HG03460 (cell line): ENCODE results near the gene SLC11A1.

Source experiments
- ATAC-seq: cut with Tn5 transposase; IDR thresholded peaks from one replicate; pipeline ENCODE4 v1.9.1; 2021; ENCODE audit not compliant: unreplicated experiment

Gene SLC11A1

GRCh38 chr2:218366621-218367414, 15.3 kb upstream of the SLC11A1 start:
- no peak for ATAC-seq

GRCh38 chr2:218367415-218368149, 14.5 kb upstream of the SLC11A1 start:
- peak; percentile 90 for ATAC-seq

GRCh38 chr2:218368150-218368528, 13.9 kb upstream of the SLC11A1 start:
- no peak for ATAC-seq

DNA sequence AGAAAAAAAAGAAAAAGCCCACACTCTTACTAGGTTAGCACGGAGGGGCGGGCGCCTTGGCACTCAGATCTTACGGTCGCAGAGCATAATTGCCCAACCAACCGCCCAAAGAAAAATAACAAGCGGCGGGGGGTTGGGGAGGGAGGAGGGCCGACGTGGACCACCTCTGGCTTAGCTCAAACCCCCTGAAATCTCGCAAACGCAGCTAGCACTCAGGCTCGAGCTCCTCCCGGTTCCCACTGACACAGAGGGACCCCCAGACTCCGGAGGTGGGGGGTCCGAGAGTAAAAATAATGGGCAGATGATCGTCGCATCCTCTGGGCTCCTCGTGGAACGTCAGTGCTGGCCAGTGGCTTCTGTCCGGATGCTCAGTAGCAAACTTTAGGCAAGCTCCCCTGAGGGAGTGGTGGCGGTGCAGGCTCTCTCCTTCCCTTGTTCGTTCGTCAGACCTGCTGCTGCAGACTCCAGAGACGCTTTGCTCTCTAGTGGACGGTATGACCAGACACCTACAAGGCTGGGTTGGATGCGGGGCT, 13.4 kb upstream of the SLC11A1 start:
- no peak for ATAC-seq

GRCh38 chr2:218369330-218369729, 12.7 kb upstream of the SLC11A1 start:
- no peak for ATAC-seq

GRCh38 chr2:218370410-218371063, 11.5 kb upstream of the SLC11A1 start:
- no peak for ATAC-seq

- no peak for ATAC-seq
Observed at GRCh38 chr2:218371983-218372350, 10.1 kb upstream of the SLC11A1 start.

- ATAC-seq, result no peak
Observed at GRCh38 chr2:218374795-218375194, 7.3 kb upstream of the SLC11A1 start.

DNA sequence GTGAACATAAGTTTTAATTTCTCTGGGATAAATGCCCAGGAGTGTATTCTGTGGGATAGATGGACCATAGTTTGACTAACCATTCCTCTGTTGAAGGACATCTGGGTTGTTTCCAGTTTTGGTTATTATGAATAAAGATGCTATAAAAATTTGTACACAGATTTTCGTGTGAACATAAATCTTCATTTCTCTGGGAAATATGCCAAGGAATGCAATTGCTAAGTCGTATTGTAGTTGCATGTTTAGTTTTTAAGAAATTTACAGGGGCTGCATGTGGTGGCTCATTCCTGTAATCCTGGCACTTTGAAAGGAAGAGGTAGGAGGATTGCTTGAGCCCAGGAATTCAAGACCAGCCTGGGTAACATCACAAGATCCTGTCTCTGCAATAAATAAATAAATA, 6.9 kb upstream of the SLC11A1 start:
- ATAC-seq, result no peak

DNA sequence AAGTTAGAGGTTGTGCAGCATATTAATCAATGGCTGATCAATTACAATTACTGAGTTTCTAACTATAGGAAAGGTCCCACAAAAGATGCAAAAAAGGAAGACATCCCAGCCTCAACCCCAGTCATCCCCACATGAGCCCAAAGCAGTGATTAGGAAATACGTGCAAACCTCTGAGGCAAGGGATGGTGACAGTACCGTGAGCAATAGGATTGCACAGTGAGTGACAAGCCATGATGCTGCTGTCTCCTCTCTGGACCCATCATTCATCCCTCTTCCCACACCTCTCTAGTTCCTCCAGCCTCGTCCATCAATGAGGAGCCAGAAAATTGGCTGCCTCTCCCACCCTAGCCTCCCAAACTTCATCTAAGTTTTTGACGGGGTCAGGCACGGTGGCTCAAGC, 4.0 kb upstream of the SLC11A1 start:
- no peak for ATAC-seq

- ATAC-seq, result no peak
Observed at GRCh38 chr2:218382785-218383184, 712 bp downstream of the SLC11A1 start.

DNA sequence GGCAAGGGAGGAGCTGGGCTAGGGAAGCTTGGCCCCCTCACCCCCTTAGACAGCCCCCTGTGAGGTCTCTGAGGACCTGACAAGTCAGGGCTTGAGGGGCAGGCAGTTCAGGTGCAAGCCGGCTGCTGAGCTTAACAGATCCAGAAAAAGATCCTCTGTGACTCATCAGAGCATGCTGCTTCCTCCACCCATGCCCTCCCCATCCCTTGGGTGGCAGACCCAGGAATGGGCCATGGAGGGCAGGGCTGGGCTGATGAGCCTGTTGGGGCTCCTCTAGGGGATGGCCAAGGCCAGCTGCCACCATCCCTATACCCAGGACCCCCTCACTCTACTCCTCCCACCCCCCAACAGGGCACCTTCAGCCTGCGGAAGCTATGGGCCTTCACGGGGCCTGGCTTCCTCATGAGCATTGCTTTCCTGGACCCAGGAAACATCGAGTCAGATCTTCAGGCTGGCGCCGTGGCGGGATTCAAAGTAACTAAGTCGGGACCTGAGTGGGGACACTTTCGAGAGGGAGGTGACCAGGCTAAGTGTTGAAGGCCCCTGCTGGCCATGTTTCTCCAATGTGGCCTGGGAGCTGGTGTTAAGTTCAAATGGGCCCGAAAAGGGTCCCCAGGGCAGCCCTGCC, 1.9 kb downstream of the SLC11A1 start:
- ATAC-seq, result no peak

GRCh38 chr2:218384975-218385374, 2.9 kb downstream of the SLC11A1 start:
- no peak for ATAC-seq

- ATAC-seq, result no peak
Observed at GRCh38 chr2:218386505-218387368, 4.7 kb downstream of the SLC11A1 start.

GRCh38 chr2:218387369-218388194, 5.5 kb downstream of the SLC11A1 start:
- ATAC-seq, result no peak

GRCh38 chr2:218389333-218390150, 7.5 kb downstream of the SLC11A1 start:
- ATAC-seq, result no peak

DNA sequence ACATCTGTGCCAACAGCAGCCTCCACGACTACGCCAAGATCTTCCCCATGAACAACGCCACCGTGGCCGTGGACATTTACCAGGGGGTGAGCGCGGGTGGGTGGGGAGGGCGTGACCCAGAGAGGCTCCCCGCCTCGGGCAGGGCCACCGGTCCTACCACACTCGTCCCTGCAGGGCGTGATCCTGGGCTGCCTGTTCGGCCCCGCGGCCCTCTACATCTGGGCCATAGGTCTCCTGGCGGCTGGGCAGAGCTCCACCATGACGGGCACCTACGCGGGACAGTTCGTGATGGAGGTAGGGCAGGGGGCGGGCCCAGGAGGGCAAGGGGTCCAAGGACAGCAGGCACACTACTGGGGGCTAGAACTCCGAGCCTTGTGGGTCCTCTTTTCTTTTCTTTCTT, 9.1 kb downstream of the SLC11A1 start:
- ATAC-seq, result no peak

- no peak for ATAC-seq
Observed at GRCh38 chr2:218392459-218392858, 10.4 kb downstream of the SLC11A1 start.
